Stromal cell of bone marrow (primary cell): ENCODE results near the gene CXCL10.

Experiments used
- DNase-seq: peaks from one replicate; pipeline ENCODE4 v3.0.0-alpha.2; 2012; ENCODE audit warnings: low read depth

CXCL10 gene

DNA sequence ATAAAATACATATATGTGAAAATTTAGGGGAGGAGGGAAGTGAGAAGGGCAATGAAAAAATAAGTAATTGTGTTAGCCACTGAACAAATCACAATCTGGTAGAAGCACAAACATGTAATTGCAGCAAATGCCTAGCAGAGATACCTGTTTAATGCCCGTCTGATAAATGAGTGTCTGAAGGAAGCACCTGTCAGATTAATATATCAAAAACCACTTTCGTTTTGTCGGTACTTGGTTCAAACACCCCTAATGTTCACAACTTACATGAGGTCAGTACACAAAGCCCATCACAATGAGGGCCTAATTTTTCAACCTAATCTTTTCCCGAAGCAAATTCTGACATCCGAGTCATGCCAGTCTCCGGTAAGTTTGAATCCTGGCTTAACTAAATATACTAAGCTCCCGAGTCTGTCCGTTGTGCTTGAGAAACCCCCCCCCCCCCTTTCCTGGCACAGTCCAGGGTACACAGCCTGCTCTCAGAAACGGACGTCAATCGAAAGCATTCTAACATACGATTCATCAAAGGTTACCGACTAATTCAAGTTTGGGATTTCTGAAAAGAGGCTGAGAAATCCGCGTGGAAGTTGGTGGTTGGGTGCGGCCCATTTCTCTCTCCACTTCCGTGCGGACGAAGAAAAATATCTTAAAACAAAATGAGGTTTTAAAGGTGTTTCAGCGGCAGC lies 33.3 kb downstream of the CXCL10 start:
- no peak for DNase-seq

DNA sequence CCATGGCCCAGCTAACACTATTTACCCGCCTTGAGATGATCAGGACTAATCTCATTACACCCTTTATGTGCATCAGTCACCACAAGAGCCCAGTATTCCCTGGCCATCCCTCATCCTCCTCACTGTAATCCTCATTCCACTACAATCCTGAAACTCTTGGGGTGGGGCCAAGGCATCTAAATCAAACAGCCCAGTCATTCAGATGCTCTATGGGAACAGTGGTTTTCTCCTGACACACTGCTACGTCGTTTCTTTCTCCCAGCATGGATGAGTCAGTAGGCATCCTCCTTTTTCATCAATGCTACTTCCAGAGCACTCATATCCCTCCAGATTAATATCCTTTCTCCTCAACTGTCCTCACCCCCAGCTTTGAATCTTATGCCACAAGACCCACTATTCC lies 38.2 kb downstream of the CXCL10 start:
- peak; percentile 91 for DNase-seq

DNA sequence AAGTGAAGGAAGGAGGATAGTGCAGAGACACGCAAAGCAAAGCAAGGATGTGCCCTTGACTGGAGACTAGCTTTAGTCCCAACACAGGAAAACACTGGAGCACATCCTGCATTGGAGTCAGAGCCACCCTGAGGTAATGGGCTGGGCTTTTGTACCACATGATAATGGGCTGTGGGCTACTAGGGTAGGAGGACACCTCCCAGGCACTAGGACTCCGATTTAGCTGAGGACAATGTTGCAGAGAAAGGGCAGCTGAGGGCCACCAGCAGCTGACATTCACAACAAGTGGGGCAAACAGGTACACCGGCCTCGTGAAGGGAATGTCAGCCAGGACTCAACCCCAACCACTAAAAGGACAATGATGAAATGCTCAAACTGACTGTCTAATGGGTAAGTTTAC lies 42.7 kb downstream of the CXCL10 start:
- no peak for DNase-seq

GRCh38 chr4:75976177-75976576 lies 47.1 kb downstream of the CXCL10 start:
- DNase-seq: no peak

GRCh38 chr4:75973766-75974165 lies 49.5 kb downstream of the CXCL10 start:
- DNase-seq: no peak
